GM18907 (cell line): ENCODE results near the gene TMC8.

Experiments used
- ATAC-seq: cut with Tn5 transposase; IDR thresholded peaks from one replicate; pipeline ENCODE4 v1.9.1; 2021; ENCODE audit warnings: mild to moderate bottlenecking, moderate library complexity; ENCODE audit not compliant: unreplicated experiment

TMC8 gene

DNA sequence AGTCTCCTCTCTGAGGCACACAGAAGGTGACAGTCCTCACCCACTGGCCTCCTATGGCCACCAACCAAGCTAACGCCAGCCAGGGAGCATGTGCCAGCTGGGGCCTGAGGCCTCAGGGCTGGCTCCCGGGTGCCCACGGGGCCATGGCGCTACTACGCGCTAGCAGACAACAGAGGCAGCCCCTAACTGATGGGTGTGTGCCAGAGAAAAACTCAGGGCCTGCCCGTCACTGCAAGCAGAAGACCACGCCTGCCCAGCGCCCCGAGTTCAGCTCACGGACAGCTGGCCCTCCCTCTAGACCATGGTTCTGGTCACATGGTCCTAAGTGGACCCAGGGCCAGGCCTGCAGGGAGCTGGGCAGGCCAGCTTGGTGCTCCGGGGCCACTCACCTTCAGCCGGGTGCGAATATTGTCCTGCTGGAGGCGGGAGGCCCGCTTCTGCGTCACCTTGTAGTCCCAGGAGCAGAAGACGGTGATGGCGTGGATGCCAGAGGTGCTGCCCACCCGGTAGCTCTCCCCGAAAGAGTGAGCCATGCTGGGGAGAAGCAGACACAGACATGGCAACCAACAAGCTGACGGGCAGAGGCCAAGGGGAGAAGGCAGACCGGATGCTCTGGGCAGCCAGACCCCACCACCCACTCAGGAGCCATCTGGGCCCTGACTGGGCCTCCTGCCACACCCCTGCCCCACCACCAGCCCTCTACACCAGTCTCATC is 8.2 kb upstream of the TMC8 start:
- ATAC-seq, result no peak

GRCh38 chr17:78122931-78123249 is 7.7 kb upstream of the TMC8 start:
- no peak for ATAC-seq

DNA sequence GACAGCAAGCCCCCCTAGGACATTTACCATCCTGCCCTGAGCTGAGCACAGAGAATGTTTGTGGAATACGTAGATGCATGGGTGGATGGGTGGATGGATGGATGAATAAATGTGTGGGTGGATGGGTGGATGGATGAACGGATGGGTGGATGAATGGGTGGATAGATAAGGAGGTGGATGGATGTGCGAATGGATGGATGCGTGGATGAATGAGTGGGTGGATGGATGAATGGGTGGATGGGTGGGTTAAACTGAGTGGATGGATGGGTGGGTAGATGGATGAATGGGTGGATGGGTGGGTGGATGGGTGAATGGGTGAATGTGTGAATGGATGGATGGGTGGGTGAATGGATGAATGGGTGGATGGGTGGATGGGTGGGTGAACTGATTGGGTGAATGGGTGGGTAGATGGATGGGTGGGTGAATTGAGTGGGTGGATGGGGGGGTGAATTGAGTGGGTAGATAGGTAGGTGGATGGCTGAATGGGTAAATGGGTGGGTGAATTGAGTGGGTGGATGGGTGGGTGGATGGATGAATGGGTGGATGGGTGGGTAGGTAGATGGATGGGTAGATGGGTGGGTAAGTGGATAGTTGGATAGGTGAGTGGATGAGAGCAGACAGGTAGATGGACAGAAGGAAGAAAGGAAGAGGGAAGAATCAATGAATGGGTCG is 7.2 kb upstream of the TMC8 start:
- no peak for ATAC-seq

DNA sequence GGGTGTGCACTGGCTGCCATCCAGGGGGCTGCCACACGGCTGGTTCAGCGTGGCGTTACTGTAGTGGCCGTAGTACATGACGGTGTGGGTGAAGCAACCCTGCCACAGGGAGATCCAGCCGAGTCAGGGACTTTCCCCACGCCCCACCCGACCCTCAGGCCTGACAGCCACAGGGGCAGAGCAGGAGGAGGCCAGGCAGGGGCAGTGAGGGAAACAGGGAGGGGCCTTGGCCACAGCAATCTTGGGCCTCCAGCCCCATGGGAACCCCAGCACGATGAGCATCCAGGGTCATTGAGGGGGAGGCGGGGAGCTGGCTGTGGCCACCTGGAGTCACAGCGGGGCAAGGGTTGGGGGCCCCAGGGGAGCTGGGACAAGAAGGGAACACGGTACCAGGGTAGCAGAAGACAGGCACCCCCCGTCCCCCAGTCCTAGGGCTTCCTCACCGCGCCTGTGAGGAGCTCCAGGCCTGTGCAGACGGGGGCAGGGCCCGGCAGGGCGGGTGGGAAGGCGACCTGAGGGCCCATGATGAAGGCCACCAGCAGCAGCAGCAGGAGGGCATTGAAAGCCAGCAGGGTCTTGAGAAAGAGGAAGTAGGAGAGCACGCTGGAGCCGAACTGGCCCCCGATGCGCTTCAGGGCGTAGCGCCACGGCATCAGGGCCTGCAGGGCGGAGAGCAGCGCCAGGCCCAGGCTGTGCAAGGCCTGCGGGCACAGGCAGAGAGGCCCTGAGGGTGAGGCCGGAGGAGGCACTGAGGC is 6.3 kb upstream of the TMC8 start:
- peak; percentile 24 for ATAC-seq

DNA sequence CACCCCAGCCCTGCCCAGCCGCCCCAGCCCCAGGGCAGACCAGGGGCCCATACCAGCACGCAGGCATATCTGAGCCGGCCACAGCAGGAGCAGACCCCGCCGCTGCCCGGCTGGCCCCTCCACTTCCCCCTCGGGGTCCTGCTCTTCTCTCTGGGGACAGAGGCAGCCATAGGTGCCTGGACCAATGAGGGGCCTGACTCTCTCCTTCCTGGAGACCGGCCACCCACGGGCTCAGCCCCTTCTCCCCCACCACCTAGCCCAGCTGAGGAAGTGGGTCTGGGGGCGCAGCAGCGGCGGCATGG is 5.8 kb upstream of the TMC8 start:
- no peak for ATAC-seq

DNA sequence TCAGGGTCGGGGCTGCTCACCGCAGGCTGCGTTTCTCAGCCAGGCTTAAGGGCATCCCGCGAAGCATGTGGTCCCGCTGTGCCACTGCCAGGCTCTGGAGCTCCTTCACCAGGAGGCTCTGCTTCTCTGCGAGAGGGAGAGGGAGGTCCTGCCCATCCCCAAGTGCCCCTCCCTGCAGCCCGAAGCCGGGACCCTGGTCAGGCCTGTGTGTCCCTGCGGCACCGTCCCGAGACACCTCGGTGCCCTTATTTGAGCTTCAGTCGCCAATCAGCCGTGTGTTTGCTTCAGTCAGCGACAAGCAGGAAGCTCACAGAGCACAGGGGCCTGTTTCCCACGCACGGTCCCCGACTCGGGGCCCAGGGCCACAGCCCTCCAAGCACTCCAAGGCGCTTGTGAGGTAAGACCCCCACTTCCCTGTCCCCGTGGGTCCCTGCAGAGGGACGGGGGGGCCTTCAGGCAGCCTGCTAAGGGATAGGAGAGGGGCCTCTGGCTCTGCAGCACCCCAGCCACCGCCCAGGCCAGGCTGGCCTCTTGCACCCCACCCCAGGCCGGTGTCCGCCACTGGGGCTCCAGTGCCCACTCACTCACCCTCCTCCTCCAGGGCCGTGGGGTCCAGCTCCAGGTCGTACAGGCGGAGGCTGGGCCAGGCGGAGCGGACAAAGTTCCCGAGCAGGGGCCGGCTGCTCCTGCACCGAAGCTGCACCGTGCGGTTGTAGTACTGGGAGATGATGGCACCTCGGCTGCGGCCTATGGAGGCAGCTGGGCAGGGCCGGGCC is 5.2 kb upstream of the TMC8 start:
- ATAC-seq, result no peak

DNA sequence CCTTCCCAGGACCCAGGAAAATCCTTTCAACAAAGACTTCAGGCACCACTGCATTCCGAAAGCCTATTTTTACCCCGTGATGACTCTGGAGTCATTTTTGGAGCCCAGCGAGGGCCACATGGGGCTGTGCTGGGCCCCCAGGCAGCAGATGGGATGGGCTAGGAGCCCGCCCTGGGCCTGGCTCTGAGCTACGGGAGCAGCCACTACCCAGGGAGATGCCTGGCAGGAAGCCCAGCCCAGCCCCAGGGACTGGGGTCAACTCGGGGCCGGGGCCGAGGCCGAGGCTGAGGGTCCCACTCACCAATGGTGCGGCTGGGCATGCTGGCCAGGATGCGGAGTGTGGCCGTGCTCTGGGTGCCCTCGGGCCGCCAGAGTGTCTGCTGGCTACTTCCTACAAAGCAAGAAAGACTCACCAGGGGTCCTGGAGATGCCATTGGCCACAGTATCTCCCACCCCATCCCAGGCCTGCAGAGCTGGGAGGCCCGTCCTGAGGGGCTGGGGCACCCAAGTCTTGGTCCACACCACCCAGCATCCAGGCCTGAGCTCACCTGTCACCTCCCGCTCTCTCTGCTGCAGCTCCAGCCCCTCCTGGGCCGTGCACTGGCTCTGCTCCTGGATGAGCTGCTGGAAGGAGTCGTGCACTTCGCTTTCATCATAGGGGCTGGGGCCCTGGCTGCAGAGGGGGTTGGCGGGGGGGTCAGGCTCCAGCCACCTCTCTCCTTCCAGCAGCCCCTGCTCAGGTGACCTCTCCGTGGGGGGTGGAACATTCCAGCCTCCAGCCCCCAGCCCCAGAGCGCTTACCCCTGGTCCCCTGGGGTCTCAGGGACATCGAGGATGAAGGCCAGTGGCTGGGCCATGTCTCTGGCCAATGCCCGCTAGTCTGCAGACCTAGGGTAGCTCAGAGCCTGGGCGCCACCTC is 4.3 kb upstream of the TMC8 start:
- no peak for ATAC-seq

- no peak for ATAC-seq
Measured at GRCh38 chr17:78126895-78127238, 3.7 kb upstream of the TMC8 start.

DNA sequence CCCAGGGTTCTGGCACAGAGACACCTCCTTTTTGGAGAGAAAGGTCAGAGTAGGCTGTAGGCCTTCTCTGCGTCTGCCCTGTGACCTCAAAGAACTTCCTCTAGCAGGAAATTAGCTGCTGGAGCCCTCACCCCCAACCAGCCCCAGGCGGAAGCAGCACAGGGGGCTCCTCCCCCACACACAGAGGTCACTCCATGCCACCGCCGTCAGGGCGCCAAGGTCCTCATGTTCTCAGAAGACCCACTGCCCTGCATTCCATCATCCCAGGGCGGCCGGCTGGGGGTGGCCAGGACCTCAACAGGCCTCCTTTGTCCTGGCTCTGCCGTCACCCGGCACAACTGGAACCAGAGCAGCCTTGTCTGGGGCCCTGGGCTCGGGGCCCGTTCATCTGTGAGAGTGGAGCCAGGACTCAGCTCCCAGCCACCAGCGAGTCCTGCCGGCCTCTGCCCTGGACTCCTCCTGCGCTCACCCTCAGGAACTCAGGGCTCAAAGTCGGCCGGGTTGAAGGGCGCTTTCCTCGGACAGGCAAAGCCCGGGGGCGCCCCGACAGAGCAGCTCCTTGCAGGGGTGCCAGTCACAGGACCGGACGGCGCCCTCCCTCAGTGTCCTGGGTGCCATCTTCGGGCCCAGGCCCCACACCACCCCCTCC is 3.2 kb upstream of the TMC8 start:
- no peak for ATAC-seq

- no peak for ATAC-seq
Measured at GRCh38 chr17:78127888-78128550, 2.6 kb upstream of the TMC8 start.

- peak; percentile 17 for ATAC-seq
Measured at GRCh38 chr17:78128551-78129350, 1.8 kb upstream of the TMC8 start, which contains the start of gene TMC6. TMC6 (minus strand) TSS chr17:78128755; CDS start chr17:78126832, 1,923 bp downstream.

DNA sequence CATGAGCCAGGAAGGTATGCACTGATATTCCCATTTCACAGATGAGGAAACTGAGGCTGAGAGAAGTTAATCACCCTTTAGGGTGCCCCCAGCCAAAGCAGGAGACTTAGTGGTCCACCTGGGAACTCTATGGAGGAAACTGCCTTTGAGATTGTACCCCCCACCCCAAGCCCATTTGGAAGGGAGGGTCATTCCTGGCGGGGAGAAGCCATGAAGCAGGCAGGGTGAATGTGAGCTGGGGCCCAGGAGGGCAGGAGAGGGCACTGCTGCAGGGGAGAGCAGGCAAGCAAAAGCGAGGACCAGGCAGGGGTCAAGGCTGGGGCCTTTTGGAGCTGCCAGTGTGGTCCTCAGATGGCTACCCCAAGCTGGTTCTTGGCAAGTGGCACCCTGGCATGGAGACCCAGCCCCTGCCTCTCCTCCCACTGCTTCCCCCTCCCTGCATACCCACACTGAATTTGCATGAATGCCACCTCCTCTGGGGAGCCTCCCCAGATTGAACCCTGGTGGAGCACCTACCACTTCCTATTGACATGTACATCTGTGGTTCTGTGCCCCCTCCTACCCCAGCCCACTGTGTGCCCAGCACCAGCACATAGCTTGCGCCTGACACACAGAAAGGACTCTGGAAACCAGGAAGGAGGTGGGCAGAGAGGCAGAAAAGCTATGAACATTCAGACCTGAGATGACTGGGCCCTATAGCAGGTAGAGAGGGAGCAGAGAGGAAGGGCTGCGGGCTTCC is 1.1 kb upstream of the TMC8 start:
- ATAC-seq, result no peak

DNA sequence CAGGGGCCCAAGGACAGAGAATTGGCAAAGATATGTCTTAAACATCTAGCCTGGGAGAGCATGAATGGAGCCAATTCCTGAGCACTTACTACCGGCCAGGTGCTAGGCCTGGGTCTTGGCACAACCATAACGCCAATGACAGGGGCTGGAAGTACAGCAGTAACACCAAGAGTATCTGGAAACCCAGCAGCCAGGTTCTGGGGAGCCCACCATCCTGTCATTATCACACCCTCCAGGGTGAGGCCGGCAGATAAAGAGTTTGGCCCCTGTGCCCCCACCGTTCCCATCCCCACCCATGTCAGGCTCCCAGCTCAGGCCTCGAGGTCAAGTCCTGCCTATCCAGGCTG is 508 bp upstream of the TMC8 start:
- ATAC-seq, result no peak

DNA sequence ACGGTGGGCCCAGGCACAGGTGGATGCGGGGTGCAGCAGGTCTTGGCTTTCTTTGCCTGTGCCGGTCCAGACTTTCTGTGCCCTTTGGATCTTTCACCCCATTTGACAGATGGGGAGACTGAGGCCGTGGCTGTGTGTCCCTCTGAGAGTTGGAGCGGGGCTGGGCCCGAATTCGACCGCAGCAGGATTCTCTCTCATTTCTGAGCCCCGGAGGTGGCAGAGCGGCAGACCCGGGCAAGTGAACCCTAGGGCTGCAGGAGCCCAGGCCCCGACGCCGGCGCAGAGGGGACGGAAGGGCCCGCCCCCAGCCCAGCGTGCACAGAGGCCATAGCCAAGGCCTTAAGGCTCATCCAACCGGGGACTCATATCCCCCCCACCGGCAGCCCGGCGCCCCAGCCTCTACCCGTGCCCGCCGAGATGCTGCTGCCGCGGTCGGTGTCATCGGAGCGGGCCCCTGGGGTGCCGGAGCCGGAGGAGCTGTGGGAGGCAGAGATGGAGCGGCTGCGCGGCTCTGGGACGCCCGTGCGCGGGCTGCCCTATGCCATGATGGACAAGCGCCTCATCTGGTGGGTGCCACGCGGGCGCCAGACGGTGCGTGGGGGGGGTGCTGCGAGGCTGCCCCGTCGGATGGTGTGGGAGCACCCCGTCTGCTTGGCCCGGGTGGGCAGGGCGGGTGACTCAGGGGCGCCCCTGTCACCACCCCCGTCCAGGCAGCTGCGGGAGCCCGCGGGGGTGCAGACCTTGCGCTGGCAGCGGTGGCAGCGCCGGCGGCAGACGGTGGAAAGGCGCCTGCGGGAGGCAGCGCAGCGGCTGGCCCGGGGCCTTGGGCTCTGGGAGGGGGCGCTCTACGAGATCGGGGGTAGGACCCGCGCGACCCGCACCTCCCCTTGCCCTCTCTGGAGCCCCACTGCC is 857 bp downstream of the TMC8 start:
- ATAC-seq, result no peak

DNA sequence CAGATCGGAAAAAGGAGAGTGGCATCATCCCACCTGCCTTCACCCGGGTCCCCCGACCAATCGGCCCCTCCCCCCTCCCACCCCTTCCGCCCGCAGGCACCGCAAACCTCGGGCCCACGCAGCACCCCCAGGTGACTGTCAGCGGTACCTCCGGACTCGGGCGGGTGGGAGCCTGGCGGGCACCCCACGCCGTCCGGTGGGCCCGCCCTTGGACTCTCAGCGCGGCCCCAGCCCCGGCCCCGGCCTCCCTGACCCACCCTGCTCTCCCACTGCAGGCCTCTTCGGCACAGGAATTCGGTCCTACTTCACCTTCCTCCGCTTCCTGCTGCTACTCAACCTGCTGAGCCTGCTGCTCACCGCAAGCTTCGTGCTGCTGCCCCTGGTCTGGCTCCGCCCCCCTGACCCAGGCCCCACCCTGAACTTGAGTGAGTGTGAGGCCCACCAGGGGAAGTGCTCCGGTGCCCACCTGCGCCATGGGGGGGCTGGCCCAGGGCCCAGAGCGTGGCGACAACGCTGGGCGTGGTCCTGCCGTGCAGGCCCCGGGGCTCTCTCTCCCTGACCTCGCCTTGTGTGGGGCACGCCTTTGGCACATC is 1.6 kb downstream of the TMC8 start:
- ATAC-seq, result peak; percentile 18

- ATAC-seq, result no peak
Measured at GRCh38 chr17:78132767-78133178, 2.2 kb downstream of the TMC8 start.
